Mesenchymal stem cell (in vitro differentiated cells and primary cell): ENCODE data around the gene ESCO1.

Experiments
- DNase-seq: peaks from one replicate; pipeline ENCODE4 v3.0.0-alpha.2; 2013
- H2AFZ ChIP-seq: one replicate; pipeline ENCODE4 v1.6.1; 2013; ENCODE audit warnings: low read depth, mild to moderate bottlenecking, control low read depth, inconsistent platforms, low read length, moderate library complexity
- H2AK5ac ChIP-seq: 2 replicates; pipeline ENCODE4 v1.6.1; 2013; ENCODE audit warnings: low read length, moderate library complexity, mild to moderate bottlenecking, inconsistent platforms; ENCODE audit not compliant: severe bottlenecking
- H2BK120ac ChIP-seq: one replicate; pipeline ENCODE4 v1.6.1; 2013; ENCODE audit warnings: low read depth, mild to moderate bottlenecking, inconsistent platforms, low read length, moderate library complexity
- H2BK12ac ChIP-seq, 2 experiments: one replicate each; pipeline ENCODE4 v1.6.1; 2013; ENCODE audit warnings: inconsistent platforms in 2 of 2, low read length in 2 of 2, mild to moderate bottlenecking in 2 of 2, moderate library complexity in 2 of 2, control low read depth in 1 of 2
- H2BK15ac ChIP-seq: one replicate; pipeline ENCODE4 v1.6.1; 2013; ENCODE audit warnings: mild to moderate bottlenecking, low read depth, inconsistent platforms; ENCODE audit not compliant: poor library complexity, severe bottlenecking
- H2BK5ac ChIP-seq: 2 replicates; pipeline ENCODE4 v1.6.1; 2013; ENCODE audit warnings: low read depth, mild to moderate bottlenecking, low read length, control low read depth, inconsistent platforms; ENCODE audit not compliant: poor library complexity, severe bottlenecking
- H3K14ac ChIP-seq, 2 experiments: one replicate each; pipeline ENCODE4 v1.6.1; 2013; ENCODE audit warnings: inconsistent platforms in 2 of 2, low read length in 2 of 2, control low read depth in 1 of 2, mild to moderate bottlenecking in 1 of 2, moderate library complexity in 1 of 2
- H3K18ac ChIP-seq, 2 experiments: one replicate each; pipeline ENCODE4 v1.6.1; 2013; ENCODE audit warnings: inconsistent platforms in 2 of 2, low read length in 2 of 2, control low read depth in 1 of 2, low read depth in 1 of 2, mild to moderate bottlenecking in 1 of 2
- H3K23ac ChIP-seq, 2 experiments: one replicate each; pipeline ENCODE4 v1.6.1; 2013; ENCODE audit warnings: inconsistent platforms in 2 of 2, low read length in 2 of 2, mild to moderate bottlenecking in 2 of 2, moderate library complexity in 2 of 2, control low read depth in 1 of 2
- H3K27ac ChIP-seq: 2 replicates; pipeline ENCODE4 v1.5.1; 2013; ENCODE audit warnings: mild to moderate bottlenecking, moderate library complexity, low read length, control low read depth, inconsistent platforms; ENCODE audit not compliant: poor library complexity, severe bottlenecking
- H3K27me3 ChIP-seq, 2 experiments: 2 replicates each; pipeline versions ENCODE4 v1.6.1 to v1.7.0; 2013; ENCODE audit warnings: low read length in 2 of 2, mild to moderate bottlenecking in 2 of 2, moderate library complexity in 2 of 2, control low read depth in 1 of 2, inconsistent platforms in 1 of 2; ENCODE audit not compliant: control insufficient read depth in 1 of 2, insufficient read depth in 1 of 2
- H3K36me3 ChIP-seq, 2 experiments: 2 replicates each; pipeline versions ENCODE4 v1.6.1 to v1.7.0; 2013; ENCODE audit warnings: low read length in 2 of 2, control low read depth in 1 of 2, inconsistent platforms in 1 of 2, low read depth in 1 of 2, mild to moderate bottlenecking in 1 of 2; ENCODE audit not compliant: insufficient read depth in 2 of 2, control insufficient read depth in 1 of 2
- H3K4ac ChIP-seq, 2 experiments: one replicate each; pipeline ENCODE4 v1.6.1; 2013; ENCODE audit warnings: inconsistent platforms in 2 of 2, low read length in 2 of 2, mild to moderate bottlenecking in 2 of 2, moderate library complexity in 2 of 2, control low read depth in 1 of 2, low read depth in 1 of 2
- H3K4me1 ChIP-seq: 2 replicates; pipeline ENCODE4 v1.6.1; 2013; ENCODE audit warnings: low read depth, low read length, control low read depth; ENCODE audit not compliant: control insufficient read depth, insufficient read depth
- H3K4me2 ChIP-seq: 2 replicates; pipeline ENCODE4 v1.6.1; 2013; ENCODE audit warnings: low read length, mild to moderate bottlenecking, inconsistent platforms; ENCODE audit not compliant: poor library complexity, severe bottlenecking
- H3K4me3 ChIP-seq, 2 experiments: 2 replicates each; pipeline versions ENCODE4 v1.5.1 to v1.7.0; 2013; ENCODE audit warnings: low read length in 2 of 2, mild to moderate bottlenecking in 2 of 2, control low read depth in 1 of 2, low read depth in 1 of 2; ENCODE audit not compliant: insufficient read depth in 1 of 2
- H3K79me1 ChIP-seq: replicated peaks from 2 replicates; pipeline ENCODE4 v1.6.1; 2013; ENCODE audit warnings: mild to moderate bottlenecking, control low read depth, low read length, inconsistent platforms; ENCODE audit not compliant: poor library complexity, severe bottlenecking
- H3K9ac ChIP-seq: 2 replicates; pipeline ENCODE4 v1.7.0; 2013; ENCODE audit warnings: mild to moderate bottlenecking, low read length, moderate library complexity
- H3K9me3 ChIP-seq: 2 replicates; pipeline ENCODE4 v1.7.0; 2013; ENCODE audit warnings: mild to moderate bottlenecking, low read length; ENCODE audit not compliant: control insufficient read depth
- H4K8ac ChIP-seq: one replicate; pipeline ENCODE4 v1.6.1; 2013; ENCODE audit warnings: inconsistent platforms, mild to moderate bottlenecking, low read length, moderate library complexity
- H4K91ac ChIP-seq: one replicate; pipeline ENCODE4 v1.6.1; 2013; ENCODE audit warnings: mild to moderate bottlenecking, low read length, inconsistent platforms
- WGBS: methylation state at CpG from one replicate; pipeline ENCODE4 v1.1.7; 2013; ENCODE audit warnings: mixed read lengths; 5-methylcytosine and 5-hydroxymethylcytosine counted together

The ESCO1 gene

GRCh38 chr18:21550510-21550970 is 50.0 kb downstream of the ESCO1 start:
- 98% methylated on average over 10 of the region's 11 CpGs for WGBS
- Histone ChIP-seq H3K79me1 (peaks cover 18% of the 10 kb centered on the region), H4K91ac (no peak overlapping the region), H3K27me3 (no peaks in the 10 kb centered on the region), H3K4me2 (no peak overlapping the region), H3K23ac (no peak overlapping the region), H3K27ac (no peak overlapping the region), H3K4me3 (no peak overlapping the region), H3K14ac (no peak overlapping the region), H2AFZ (no peak overlapping the region), H2BK12ac (no peak overlapping the region), H3K4ac (no peak overlapping the region), H3K36me3 (peaks cover 27 to 48% of the 10 kb centered on the region in 2 experiments), H3K18ac (no peak overlapping the region), H2BK5ac (no peak overlapping the region), H3K9ac (no peak overlapping the region), H2BK15ac (no peak overlapping the region), H4K8ac (no peak overlapping the region), H3K4me1 (peaks cover 2% of the 10 kb centered on the region), H2BK120ac (no peak overlapping the region), H3K9me3 (no peaks in the 10 kb centered on the region), H2AK5ac (no peak overlapping the region)
- DNase-seq: no peak

GRCh38 chr18:21548647-21549046 is 51.9 kb downstream of the ESCO1 start:
- Histone ChIP-seq H2AK5ac (no peak overlapping the region), H3K9ac (no peak overlapping the region), H3K14ac (no peak overlapping the region), H3K4me1 (peaks cover 2% of the 10 kb centered on the region), H3K4ac (no peak overlapping the region), H4K8ac (no peak overlapping the region), H2BK15ac (no peak overlapping the region), H3K79me1 (peaks cover 19% of the 10 kb centered on the region), H3K4me2 (no peak overlapping the region), H2AFZ (no peak overlapping the region), H3K9me3 (no peaks in the 10 kb centered on the region), H3K27me3 (no peaks in the 10 kb centered on the region), H4K91ac (no peak overlapping the region), H2BK120ac (no peak overlapping the region), H3K4me3 (no peak overlapping the region), H3K18ac (no peak overlapping the region), H3K36me3 (peaks cover 24 to 43% of the 10 kb centered on the region in 2 experiments), H3K27ac (no peak overlapping the region), H2BK12ac (no peak overlapping the region), H2BK5ac (no peak overlapping the region), H3K23ac (no peak overlapping the region)
- DNase-seq: no peak
- 100% methylated on average over 2 of the region's 2 CpGs for WGBS

- Histone ChIP-seq H2BK5ac (no peak overlapping the region), H3K14ac (no peak overlapping the region), H3K4me3 (no peak overlapping the region), H3K23ac (no peak overlapping the region), H2BK15ac (no peak overlapping the region), H3K27ac (no peak overlapping the region), H3K4ac (no peak overlapping the region), H3K9me3 (no peaks in the 10 kb centered on the region), H3K36me3 (peaks cover 20 to 31% of the 10 kb centered on the region in 2 experiments), H2BK12ac (no peak overlapping the region), H2AK5ac (no peak overlapping the region), H3K18ac (no peak overlapping the region), H3K9ac (no peak overlapping the region), H3K4me1 (peaks cover 2% of the 10 kb centered on the region), H4K8ac (no peak overlapping the region), H4K91ac (no peak overlapping the region), H3K4me2 (no peak overlapping the region), H2BK120ac (no peak overlapping the region), H2AFZ (no peak overlapping the region), H3K79me1 (peaks cover 15% of the 10 kb centered on the region), H3K27me3 (no peaks in the 10 kb centered on the region)
- no peak for DNase-seq
- WGBS: over 99% methylated on average over 4 of the region's 5 CpGs
These were observed 54.1 kb downstream of the ESCO1 start for GRCh38 chr18:21546423-21546822.

- Histone ChIP-seq H3K4ac (no peak overlapping the region), H3K4me3 (no peak overlapping the region), H4K8ac (no peak overlapping the region), H2BK5ac (no peak overlapping the region), H3K27me3 (no peaks in the 10 kb centered on the region), H3K36me3 (peaks cover 12 to 60% of the 10 kb centered on the region in 2 experiments), H3K27ac (no peak overlapping the region), H2AK5ac (no peak overlapping the region), H3K9ac (no peak overlapping the region), H3K23ac (no peak overlapping the region), H3K79me1 (peaks cover 5% of the 10 kb centered on the region), H3K4me1 (no peaks in the 10 kb centered on the region), H3K9me3 (no peaks in the 10 kb centered on the region), H3K18ac (no peak overlapping the region), H2AFZ (no peak overlapping the region), H3K4me2 (no peak overlapping the region), H2BK15ac (no peak overlapping the region), H2BK120ac (no peak overlapping the region), H3K14ac (no peak overlapping the region), H4K91ac (no peak overlapping the region), H2BK12ac (no peak overlapping the region)
- WGBS: no CpG with 5 or more reads among the region's 3 CpGs
- DNase-seq: no peak
These were observed 62.3 kb downstream of the ESCO1 start for GRCh38 chr18:21538230-21538629.
